ENCODE measurements around the gene FAF2. TPM values are rescaled to one million over a fixed set of nuclear protein-coding genes. Genes with fewer than 3 reads are reported as not detected.

The FAF2 gene
- total RNA-seq, 1 donor: 15.9 TPM

Small RNAs within 50 kb of the gene (small RNA-seq; reads per million reads assigned to genes)
- gene AC010297.1: not detected
- not detected for gene RF00019
- not detected for gene RN7SL684P

Other genes with a start within 250 kb of the FAF2 start
- 11.0 TPM for gene SIMC1, start 210.0 kb upstream of the FAF2 start, total RNA-seq
- 56.3 TPM for gene KIAA1191, start 86.6 kb upstream of the FAF2 start, total RNA-seq
- 17.8 TPM for gene ARL10, start 82.9 kb upstream of the FAF2 start, total RNA-seq
- gene NOP16, start 59.8 kb upstream of the FAF2 start, total RNA-seq: 16.7 TPM
- gene HIGD2A, start 59.6 kb upstream of the FAF2 start, total RNA-seq: 108 TPM
- gene CLTB, start 31.8 kb upstream of the FAF2 start, total RNA-seq: 48.7 TPM
- 39.9 TPM for gene RNF44, start 89.0 kb downstream of the FAF2 start, total RNA-seq
- gene CDHR2, start 101.0 kb downstream of the FAF2 start, total RNA-seq: under 0.01 TPM
- under 0.01 TPM for gene GPRIN1, start 161.8 kb downstream of the FAF2 start, total RNA-seq
- not detected for gene SNCB, start 182.1 kb downstream of the FAF2 start, total RNA-seq
- not detected for gene EIF4E1B, start 182.3 kb downstream of the FAF2 start, total RNA-seq
- gene TSPAN17, start 199.1 kb downstream of the FAF2 start, total RNA-seq: 21.0 TPM

All from hematopoietic multipotent progenitor cell (in vitro differentiated cells).